Measurements from ENCODE around the gene DIS3L2.
A peak's percentile ranks its signal among the peaks of the same experiment; 100 is the strongest.

DIS3L2 gene

DNA sequence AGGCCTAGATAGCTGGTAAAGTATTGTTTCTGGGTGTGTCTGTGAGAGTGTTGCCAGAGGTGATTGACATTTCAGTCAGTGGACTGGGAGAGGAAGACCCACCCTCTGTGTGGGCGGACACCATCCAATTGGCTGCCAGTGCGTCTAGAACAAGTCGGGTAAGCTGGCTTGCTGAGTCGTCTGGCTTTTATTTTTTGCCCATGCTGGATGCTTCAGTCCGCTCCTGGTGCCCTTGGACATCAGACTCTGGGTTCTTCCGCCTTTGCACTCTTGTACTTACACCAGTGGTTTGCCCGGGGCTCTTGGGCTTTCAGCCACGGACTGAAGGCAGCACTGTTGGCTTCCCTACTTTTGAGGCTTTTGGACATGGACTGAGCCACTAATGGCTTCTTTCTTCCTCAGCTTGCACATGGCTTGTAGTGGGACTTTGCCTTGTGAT is 24.3 kb downstream of the DIS3L2 start:
- TF ChIP-seq TAF1 (IDR thresholded peaks at IDR 0.05; ENCODE audit: borderline replicate concordance, insufficient read depth, low read length) (peak; percentile 65; the same call in 1 of the 2 replicates), POLR2AphosphoS5 (IDR thresholded peaks at IDR 0.05; ENCODE audit: low read depth, low read length) (peak; percentile 83), SIN3A (IDR thresholded peaks at IDR 0.05; ENCODE audit: borderline replicate concordance, insufficient read depth, low read length) (no peak)

GRCh38 chr2:231987124-231987727 is 25.7 kb downstream of the DIS3L2 start:
- TF ChIP-seq REST (IDR thresholded peaks at IDR 0.05; ENCODE audit: insufficient read depth in 1 of 2, low read depth in 2 of 2, low read length in 2 of 2) (no peak), FOXP2 (optimal IDR thresholded peaks at IDR 0.05; ENCODE audit: borderline replicate concordance, extremely low read depth, extremely low read length, insufficient read depth) (no peak)

DNA sequence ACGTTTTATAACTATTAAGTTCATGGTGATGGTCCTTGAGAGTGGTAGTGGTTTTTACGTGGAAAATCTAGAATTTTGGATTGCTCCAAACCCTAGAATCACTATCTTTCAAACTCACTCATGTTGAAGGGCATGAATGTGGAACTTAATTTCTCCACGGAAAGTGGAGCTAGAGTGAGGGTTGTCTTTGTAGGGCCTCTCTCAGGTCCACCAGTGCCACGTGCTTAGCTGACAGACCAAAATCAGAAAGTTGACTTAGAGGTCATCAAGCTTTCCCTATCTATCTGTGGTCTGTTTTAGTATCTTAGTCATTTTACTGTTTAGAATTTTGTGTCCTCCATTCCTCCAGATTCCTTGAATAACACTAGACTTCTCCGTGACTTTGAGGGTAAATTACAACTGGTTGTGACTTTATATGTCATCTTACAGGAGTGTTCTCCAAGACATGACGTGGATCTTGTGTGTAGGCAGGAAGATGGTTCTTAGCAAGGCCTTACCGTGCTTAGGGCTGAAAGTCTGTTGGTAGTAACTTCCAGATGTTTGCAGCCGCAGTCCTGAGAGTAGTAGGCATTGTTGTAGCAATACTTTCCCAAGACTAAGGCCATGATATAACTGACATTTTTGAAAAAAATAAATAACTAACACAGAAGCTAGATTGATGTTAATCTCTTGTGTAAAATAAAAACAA is 26.8 kb downstream of the DIS3L2 start:
- TF ChIP-seq REST (IDR thresholded peaks at IDR 0.05; ENCODE audit: insufficient read depth in 1 of 2, low read depth in 2 of 2, low read length in 2 of 2) = no peak
- no peak for TF ChIP-seq POLR2AphosphoS5 (IDR thresholded peaks at IDR 0.05; ENCODE audit: low read depth, low read length)
- no peak for TF ChIP-seq TAF1 (IDR thresholded peaks at IDR 0.05; ENCODE audit: borderline replicate concordance, insufficient read depth, low read length)
- TF ChIP-seq SIN3A (IDR thresholded peaks at IDR 0.05; ENCODE audit: borderline replicate concordance, insufficient read depth, low read length) = no peak
- no peak for TF ChIP-seq FOXP2 (optimal IDR thresholded peaks at IDR 0.05; ENCODE audit: borderline replicate concordance, extremely low read depth, extremely low read length, insufficient read depth)

DNA sequence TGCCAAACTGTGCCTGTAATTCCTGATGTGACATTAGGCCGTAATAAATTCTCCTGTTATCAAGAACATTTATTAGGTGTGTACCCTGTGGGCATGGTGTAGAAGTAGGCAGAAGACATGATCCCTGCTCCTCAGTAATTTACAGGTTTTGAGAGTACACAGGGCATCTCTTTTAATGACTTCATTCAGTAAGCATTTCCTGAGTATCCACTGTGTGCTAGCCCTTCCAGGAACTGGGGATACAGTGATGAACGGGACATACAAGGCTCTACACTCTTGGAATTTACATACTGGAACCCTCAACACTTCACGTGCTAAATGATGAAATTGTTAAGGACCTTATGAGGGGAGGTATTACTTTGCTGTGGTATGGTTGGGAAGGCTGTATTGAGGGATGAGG is 30.2 kb downstream of the DIS3L2 start:
- TF ChIP-seq TAF1 (IDR thresholded peaks at IDR 0.05; ENCODE audit: borderline replicate concordance, insufficient read depth, low read length) (no peak), SIN3A (IDR thresholded peaks at IDR 0.05; ENCODE audit: borderline replicate concordance, insufficient read depth, low read length) (no peak), REST (IDR thresholded peaks at IDR 0.05; ENCODE audit: insufficient read depth in 1 of 2, low read depth in 2 of 2, low read length in 2 of 2) (no peak), POLR2AphosphoS5 (IDR thresholded peaks at IDR 0.05; ENCODE audit: low read depth, low read length) (no peak), FOXP2 (optimal IDR thresholded peaks at IDR 0.05; ENCODE audit: borderline replicate concordance, extremely low read depth, extremely low read length, insufficient read depth) (no peak)

- TF ChIP-seq SIN3A (IDR thresholded peaks at IDR 0.05; ENCODE audit: borderline replicate concordance, insufficient read depth, low read length) = no peak
- TF ChIP-seq TAF1 (IDR thresholded peaks at IDR 0.05; ENCODE audit: borderline replicate concordance, insufficient read depth, low read length) = no peak
- TF ChIP-seq REST (IDR thresholded peaks at IDR 0.05; ENCODE audit: insufficient read depth in 1 of 2, low read depth in 2 of 2, low read length in 2 of 2) = no peak
- no peak for TF ChIP-seq POLR2AphosphoS5 (IDR thresholded peaks at IDR 0.05; ENCODE audit: low read depth, low read length)
- TF ChIP-seq FOXP2 (optimal IDR thresholded peaks at IDR 0.05; ENCODE audit: borderline replicate concordance, extremely low read depth, extremely low read length, insufficient read depth) = no peak
Measured at GRCh38 chr2:231992888-231993287, 31.4 kb downstream of the DIS3L2 start.

All from PFSK-1 (cell line).